Fibroblast of the aortic adventitia (primary cell): Measurements from ENCODE around the gene SMC6. TPM values are rescaled to one million over a fixed set of nuclear protein-coding genes. Genes with fewer than 3 reads are reported as not detected.

Experiments
- DNase-seq: peaks from one replicate; pipeline ENCODE4 v3.0.0-alpha.2; 2010; ENCODE audit warnings: low read depth
- H3K4me3 ChIP-seq: 2 replicates; pipeline ENCODE4 v1.5.1; 2011; ENCODE audit warnings: low read depth, mild to moderate bottlenecking, control low read depth, low read length, moderate library complexity
- CTCF ChIP-seq: IDR thresholded peaks from 2 replicates; pipeline ENCODE4 v1.5.1; 2011; ENCODE audit warnings: mild to moderate bottlenecking, low read length, control low read depth, inconsistent platforms; ENCODE audit not compliant: insufficient read depth
- total RNA-seq: library from RNA; depleted of rRNA; stranded (reverse); fragments of >200 nt; gene quantifications from 2 replicates; pipeline ENCODE4 v1.2.3, GENCODE V29; 2012; ENCODE audit warnings: low replicate concordance

The SMC6 gene
- total RNA-seq, 1 donor, result 31.0 TPM

DNA sequence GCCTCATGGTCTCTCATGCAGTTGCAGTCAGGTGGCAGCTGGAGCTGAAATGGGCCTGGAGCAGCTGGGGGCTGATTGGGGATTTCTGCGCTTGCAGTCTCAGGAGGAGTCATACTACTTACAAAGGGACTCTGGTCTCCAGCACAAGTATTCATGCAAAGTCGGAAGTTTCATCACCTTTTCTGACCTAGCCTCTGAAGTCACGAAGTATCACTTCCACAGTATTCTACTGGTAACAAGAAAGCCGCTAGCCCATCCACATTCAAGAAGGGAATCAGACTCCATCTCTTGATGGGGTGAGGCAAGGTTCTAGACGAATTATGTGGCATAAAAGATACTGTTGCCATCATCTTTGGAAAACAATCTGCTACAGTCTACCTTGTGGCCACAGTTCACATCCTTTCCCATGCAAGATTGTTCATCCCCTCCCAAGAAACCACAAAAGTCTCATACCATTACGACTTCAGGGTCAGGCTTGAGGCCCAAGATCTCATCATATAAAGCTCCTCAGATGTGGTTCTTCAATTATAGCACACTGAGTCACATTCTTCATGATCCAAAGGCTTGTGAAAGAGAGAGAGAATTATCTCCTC, 95.3 kb downstream of the SMC6 start:
- no peak for TF ChIP-seq CTCF
- H3K4me3 ChIP-seq, result no peak overlapping the region
- DNase-seq, result peak; percentile 31

DNA sequence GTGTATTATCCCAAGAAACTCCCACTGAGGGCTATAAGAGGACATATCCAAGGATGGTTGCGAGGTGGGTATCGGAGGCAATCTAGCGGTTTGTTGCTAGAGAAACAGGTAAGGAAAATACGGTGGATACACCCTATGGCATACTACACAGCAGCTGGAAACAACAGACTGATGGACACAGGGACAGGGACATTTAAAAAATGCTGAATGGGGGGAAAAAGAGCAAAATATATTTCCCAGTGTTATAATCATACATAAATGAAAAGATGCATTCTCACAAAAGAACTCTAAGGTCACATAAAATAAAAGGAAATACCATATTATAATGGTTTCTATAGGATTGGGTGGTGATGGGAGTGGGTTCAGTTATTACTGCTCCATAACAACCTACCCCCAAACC, 95.9 kb downstream of the SMC6 start:
- TF ChIP-seq CTCF, result no peak
- DNase-seq, result no peak
- no peak overlapping the region for H3K4me3 ChIP-seq

- DNase-seq, result peak; percentile 52
- TF ChIP-seq CTCF, result no peak
These were observed 100.8 kb downstream of the SMC6 start for GRCh38 chr2:17652681-17653394.

DNA sequence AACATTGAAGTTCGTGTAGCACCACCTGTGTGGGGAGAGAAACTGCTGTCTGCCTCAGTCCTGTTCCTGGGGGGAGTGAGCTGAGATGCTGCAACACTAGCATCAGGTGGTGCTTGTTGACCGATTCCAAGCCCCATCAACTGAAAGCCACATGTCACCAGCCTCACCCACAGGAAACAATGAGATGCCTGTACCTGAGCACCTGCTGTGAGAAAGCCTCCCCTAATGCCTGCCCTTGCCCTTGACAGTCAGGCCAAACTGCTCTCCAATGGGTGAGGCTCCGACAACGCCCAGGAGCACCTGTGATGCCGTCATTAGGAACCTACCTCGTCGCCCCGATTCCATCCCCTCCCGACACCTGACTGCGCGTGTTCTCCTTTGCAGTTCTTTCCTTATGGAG, 104.6 kb downstream of the SMC6 start:
- no peak overlapping the region for H3K4me3 ChIP-seq
- TF ChIP-seq CTCF, result no peak
- no peak for DNase-seq

More at GRCh38 chr2:17652681-17653394, 100.8 kb downstream of the SMC6 start:
- no peak overlapping the region for H3K4me3 ChIP-seq

- DNase-seq, result no peak
- H3K4me3 ChIP-seq, result no peak overlapping the region
- TF ChIP-seq CTCF, result no peak
These were observed 105.0 kb downstream of the SMC6 start for GRCh38 chr2:17648581-17648980.

GRCh38 chr2:17646838-17647701, 106.5 kb downstream of the SMC6 start:
- no peak for DNase-seq
- no peak for TF ChIP-seq CTCF
- no peak overlapping the region for H3K4me3 ChIP-seq
